BLaER1 (cell line): Measurements from ENCODE around the gene DHRS1.

Experiments used
- H3K27ac ChIP-seq: shearing (Covaris generic); formaldehyde crosslinking; 2 replicates; pipeline ENCODE4 v1.8.1; 2022
- H3K27me3 ChIP-seq: shearing (Covaris generic); formaldehyde crosslinking; 2 replicates; pipeline ENCODE4 v1.8.1; 2022
- H3K36me3 ChIP-seq: shearing (Covaris generic); formaldehyde crosslinking; 2 replicates; pipeline ENCODE4 v1.8.1; 2022
- H3K4me1 ChIP-seq: shearing (Covaris generic); formaldehyde crosslinking; 2 replicates; pipeline ENCODE4 v1.8.1; 2022
- H3K4me2 ChIP-seq: shearing (Covaris generic); formaldehyde crosslinking; 2 replicates; pipeline ENCODE4 v1.8.1; 2022
- H3K4me3 ChIP-seq: shearing (Covaris generic); formaldehyde crosslinking; 2 replicates; pipeline ENCODE4 v1.8.1; 2022
- H3K9ac ChIP-seq: shearing (Covaris generic); formaldehyde crosslinking; 2 replicates; pipeline ENCODE4 v1.8.1; 2022
- H3K9me3 ChIP-seq: shearing (Covaris generic); formaldehyde crosslinking; 2 replicates; pipeline ENCODE4 v1.8.1; 2022
- H4K20me1 ChIP-seq: shearing (Covaris generic); formaldehyde crosslinking; 2 replicates; pipeline ENCODE4 v1.8.1; 2022
- Cebpa-rat ChIP-seq: shearing (Covaris generic); IDR thresholded peaks from 2 replicates; pipeline ENCODE4 v1.8.1; 2022

The DHRS1 gene

GRCh38 chr14:24284501-24285035 is 15.0 kb downstream of the DHRS1 start:
- Histone ChIP-seq H3K4me3 (no peak overlapping the region), H3K36me3 (peaks cover 5% of the 10 kb centered on the region; the same call in 1 of the 2 replicates), H3K27me3 (no peaks in the 10 kb centered on the region), H4K20me1 (no peaks in the 10 kb centered on the region), H3K9ac (no peak overlapping the region), H3K4me2 (no peak overlapping the region), H3K9me3 (no peaks in the 10 kb centered on the region), H3K4me1 (peaks cover 24% of the 10 kb centered on the region), H3K27ac (no peak overlapping the region)
- no peak for TF ChIP-seq Cebpa-rat

DNA sequence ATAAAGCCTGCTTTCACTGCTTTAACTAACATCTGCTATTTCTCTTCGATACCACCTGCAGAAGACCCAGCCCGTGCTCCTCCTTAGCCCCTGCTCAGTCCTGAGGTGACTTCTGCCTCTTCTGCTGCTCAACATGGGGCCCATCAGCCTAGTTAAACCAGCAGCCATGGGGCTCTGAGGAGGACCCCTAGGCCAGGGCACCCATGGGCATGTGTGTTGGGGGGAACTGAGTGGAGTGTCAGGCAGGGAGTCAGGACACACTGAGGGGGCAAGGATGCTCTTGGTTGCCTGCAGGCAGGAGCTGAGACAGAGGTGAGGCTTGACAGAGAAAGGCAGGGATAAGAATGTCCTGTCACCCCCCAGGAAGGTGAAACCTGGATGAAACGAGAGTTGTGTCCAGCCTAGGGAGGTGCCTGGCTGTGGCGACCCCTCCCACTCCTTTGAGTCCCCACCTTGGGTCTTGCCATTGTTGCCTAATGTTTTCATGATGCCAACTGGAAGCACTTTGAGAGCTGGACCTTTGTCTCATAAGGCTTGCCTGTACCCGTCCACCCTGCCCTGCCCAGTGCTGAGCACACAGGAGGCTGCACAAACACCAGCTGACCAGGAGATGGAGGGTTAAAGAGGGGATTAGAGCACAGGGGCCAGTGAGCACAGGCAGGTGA is 15.7 kb downstream of the DHRS1 start:
- H3K9me3 ChIP-seq, result no peaks in the 10 kb centered on the region
- no peaks in the 10 kb centered on the region for H4K20me1 ChIP-seq
- no peak overlapping the region for H3K4me2 ChIP-seq
- H3K4me3 ChIP-seq, result no peak overlapping the region
- H3K9ac ChIP-seq, result no peak overlapping the region
- no peaks in the 10 kb centered on the region for H3K27me3 ChIP-seq
- no peak overlapping the region for H3K27ac ChIP-seq
- TF ChIP-seq Cebpa-rat, result no peak
- peaks cover 30% of the 10 kb centered on the region for H3K4me1 ChIP-seq
- H3K36me3 ChIP-seq, result no peaks in the 10 kb centered on the region

DNA sequence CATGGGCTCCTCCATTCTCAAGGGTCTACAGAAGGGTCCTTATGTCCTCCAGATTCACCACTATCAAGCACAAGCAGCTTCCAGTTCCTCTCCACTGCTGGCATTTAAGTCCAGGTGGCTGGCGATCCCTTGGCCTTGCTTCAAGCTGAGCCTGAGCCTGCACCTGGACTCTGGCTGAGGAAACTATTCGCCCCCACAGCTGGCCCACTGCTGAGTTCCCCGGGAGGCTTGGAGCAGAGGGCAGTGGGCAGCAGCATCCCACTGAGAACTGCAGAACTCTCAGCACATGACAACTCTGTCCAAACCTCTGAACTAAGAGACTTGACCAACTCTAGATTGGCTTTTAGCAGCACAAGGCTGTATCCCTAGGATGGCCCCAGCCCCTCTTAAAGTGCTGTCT is 16.8 kb downstream of the DHRS1 start:
- no peak for TF ChIP-seq Cebpa-rat
- H3K4me2 ChIP-seq, result no peak overlapping the region
- no peak overlapping the region for H3K4me3 ChIP-seq
- no peak overlapping the region for H3K9ac ChIP-seq
- no peak overlapping the region for H3K27ac ChIP-seq
- no peaks in the 10 kb centered on the region for H3K27me3 ChIP-seq
- H3K9me3 ChIP-seq, result no peaks in the 10 kb centered on the region
- peaks cover 32% of the 10 kb centered on the region for H3K4me1 ChIP-seq
- no peaks in the 10 kb centered on the region for H3K36me3 ChIP-seq
- no peaks in the 10 kb centered on the region for H4K20me1 ChIP-seq

GRCh38 chr14:24281636-24282035 is 17.9 kb downstream of the DHRS1 start:
- peaks cover 30% of the 10 kb centered on the region for H3K4me1 ChIP-seq
- no peak overlapping the region for H3K27ac ChIP-seq
- no peaks in the 10 kb centered on the region for H3K27me3 ChIP-seq
- no peak overlapping the region for H3K9ac ChIP-seq
- no peak for TF ChIP-seq Cebpa-rat
- no peaks in the 10 kb centered on the region for H3K9me3 ChIP-seq
- no peaks in the 10 kb centered on the region for H4K20me1 ChIP-seq
- no peak overlapping the region for H3K4me2 ChIP-seq
- no peaks in the 10 kb centered on the region for H3K36me3 ChIP-seq
- H3K4me3 ChIP-seq, result no peak overlapping the region

GRCh38 chr14:24280797-24281460 is 18.7 kb downstream of the DHRS1 start:
- H3K4me2 ChIP-seq, result no peak overlapping the region
- H3K9me3 ChIP-seq, result no peaks in the 10 kb centered on the region
- H3K4me1 ChIP-seq, result peaks cover 30% of the 10 kb centered on the region
- no peaks in the 10 kb centered on the region for H4K20me1 ChIP-seq
- H3K27me3 ChIP-seq, result no peaks in the 10 kb centered on the region
- H3K27ac ChIP-seq, result no peak overlapping the region
- TF ChIP-seq Cebpa-rat, result no peak
- H3K4me3 ChIP-seq, result no peak overlapping the region
- H3K36me3 ChIP-seq, result no peaks in the 10 kb centered on the region
- no peak overlapping the region for H3K9ac ChIP-seq

DNA sequence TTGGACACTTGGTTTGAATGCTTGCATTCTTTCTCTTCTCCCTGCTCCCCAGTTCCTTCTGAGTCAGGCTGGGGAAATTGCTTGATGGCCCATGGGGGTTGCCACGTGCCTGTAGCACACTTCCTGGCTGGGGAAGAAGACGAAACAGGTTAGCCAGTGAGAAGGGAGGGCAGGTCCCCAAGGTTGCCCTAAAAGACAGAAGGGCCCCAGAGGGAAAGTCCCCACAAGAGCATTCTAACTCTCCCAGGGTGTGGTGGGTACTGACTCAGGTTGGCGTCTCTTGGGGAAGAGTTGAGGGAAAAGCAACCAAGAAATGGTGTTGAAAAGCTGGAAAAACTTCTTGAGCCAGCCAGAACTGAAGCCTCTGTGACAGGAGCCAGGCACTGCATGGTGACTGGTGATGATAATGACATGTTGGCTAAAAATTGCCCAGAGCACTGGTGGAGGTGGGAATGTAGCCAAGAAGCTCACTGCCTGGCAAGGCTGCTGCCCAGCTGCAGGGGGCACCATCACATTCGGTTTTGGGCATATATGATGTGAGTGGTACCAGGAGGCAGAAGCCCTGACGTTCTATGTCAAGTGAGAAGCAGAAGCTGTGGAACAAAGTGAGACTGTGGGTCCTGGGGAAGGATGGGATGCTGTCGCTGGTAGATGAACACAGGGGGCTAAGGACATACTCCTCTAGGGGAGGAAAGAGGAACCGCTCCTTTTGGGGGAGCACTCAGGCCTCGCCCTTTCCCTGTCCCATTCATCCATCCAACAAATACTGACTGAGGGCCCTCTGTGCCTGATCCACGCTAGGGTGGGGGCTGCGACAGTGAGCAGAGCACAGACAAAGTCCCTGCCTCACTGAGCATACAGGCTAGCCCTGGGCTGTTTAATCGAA is 20.0 kb downstream of the DHRS1 start:
- no peak for TF ChIP-seq Cebpa-rat
- H3K27ac ChIP-seq, result peak overlapping the region; percentile 57
- no peak overlapping the region for H3K4me3 ChIP-seq
- H3K27me3 ChIP-seq, result no peaks in the 10 kb centered on the region
- H3K36me3 ChIP-seq, result no peaks in the 10 kb centered on the region
- no peaks in the 10 kb centered on the region for H4K20me1 ChIP-seq
- H3K4me2 ChIP-seq, result peak overlapping the region; percentile 78
- peak overlapping the region; percentile 12; the same call in 1 of the 2 replicates for H3K9ac ChIP-seq
- H3K4me1 ChIP-seq, result peaks cover 30% of the 10 kb centered on the region
- H3K9me3 ChIP-seq, result no peaks in the 10 kb centered on the region

GRCh38 chr14:24278424-24278823 is 21.2 kb downstream of the DHRS1 start:
- Histone ChIP-seq H3K9me3 (no peaks in the 10 kb centered on the region), H3K4me2 (0 out of 2 replicates have a peak overlapping the region, but pooled peaks have one; percentile 78), H3K27ac (no peak overlapping the region), H4K20me1 (no peaks in the 10 kb centered on the region), H3K27me3 (no peaks in the 10 kb centered on the region), H3K36me3 (no peaks in the 10 kb centered on the region), H3K4me1 (peaks cover 30% of the 10 kb centered on the region), H3K9ac (no peak overlapping the region), H3K4me3 (no peak overlapping the region)
- no peak for TF ChIP-seq Cebpa-rat

GRCh38 chr14:24277606-24278321 is 21.8 kb downstream of the DHRS1 start:
- Histone ChIP-seq H3K36me3 (no peaks in the 10 kb centered on the region), H3K27ac (peak overlapping the region; percentile 38; the same call in 1 of the 2 replicates), H3K4me2 (peak overlapping the region; percentile 42), H3K4me3 (no peak overlapping the region), H3K9me3 (no peaks in the 10 kb centered on the region), H4K20me1 (no peaks in the 10 kb centered on the region), H3K4me1 (peaks cover 30% of the 10 kb centered on the region), H3K9ac (no peak overlapping the region), H3K27me3 (no peaks in the 10 kb centered on the region)
- no peak for TF ChIP-seq Cebpa-rat

GRCh38 chr14:24277071-24277470 is 22.5 kb downstream of the DHRS1 start:
- no peak overlapping the region for H3K27ac ChIP-seq
- H3K4me2 ChIP-seq, result no peak overlapping the region
- H3K4me3 ChIP-seq, result no peak overlapping the region
- H3K36me3 ChIP-seq, result no peaks in the 10 kb centered on the region
- H3K4me1 ChIP-seq, result peaks cover 36% of the 10 kb centered on the region
- H3K27me3 ChIP-seq, result no peaks in the 10 kb centered on the region
- H3K9me3 ChIP-seq, result no peaks in the 10 kb centered on the region
- no peak for TF ChIP-seq Cebpa-rat
- H4K20me1 ChIP-seq, result no peaks in the 10 kb centered on the region
- no peak overlapping the region for H3K9ac ChIP-seq
